PFSK-1 (cell line): ENCODE data around the gene GUCY1A2.

Source experiments
- FOXP2 ChIP-seq: optimal IDR thresholded peaks from 2 replicates; pipeline ENCODE3; 2011; ENCODE audit warnings: borderline replicate concordance, control low read depth, inconsistent platforms; ENCODE audit not compliant: insufficient read depth; ENCODE audit errors: extremely low read length, extremely low read depth
- POLR2AphosphoS5 ChIP-seq: IDR thresholded peaks from 2 replicates; pipeline ENCODE4 v1.6.1; 2012; ENCODE audit warnings: low read depth, mild to moderate bottlenecking, control low read depth, low read length, moderate library complexity
- REST ChIP-seq, 2 experiments: IDR thresholded peaks; 2 replicates each; pipeline versions ENCODE4 v1.6.1 to v1.8.0; 2011 to 2012; ENCODE audit warnings: low read depth in 2 of 2, low read length in 2 of 2, control low read depth in 1 of 2, inconsistent platforms in 1 of 2, mild to moderate bottlenecking in 1 of 2, moderate library complexity in 1 of 2; ENCODE audit not compliant: insufficient read depth in 1 of 2
- SIN3A ChIP-seq: IDR thresholded peaks from 2 replicates; pipeline ENCODE4 v1.6.1; 2012; ENCODE audit warnings: mild to moderate bottlenecking, low read length, moderate library complexity, borderline replicate concordance; ENCODE audit not compliant: insufficient read depth
- TAF1 ChIP-seq: IDR thresholded peaks from 2 replicates; pipeline ENCODE4 v1.6.1; 2012; ENCODE audit warnings: low read length, control low read depth, borderline replicate concordance; ENCODE audit not compliant: insufficient read depth

GUCY1A2 gene

DNA sequence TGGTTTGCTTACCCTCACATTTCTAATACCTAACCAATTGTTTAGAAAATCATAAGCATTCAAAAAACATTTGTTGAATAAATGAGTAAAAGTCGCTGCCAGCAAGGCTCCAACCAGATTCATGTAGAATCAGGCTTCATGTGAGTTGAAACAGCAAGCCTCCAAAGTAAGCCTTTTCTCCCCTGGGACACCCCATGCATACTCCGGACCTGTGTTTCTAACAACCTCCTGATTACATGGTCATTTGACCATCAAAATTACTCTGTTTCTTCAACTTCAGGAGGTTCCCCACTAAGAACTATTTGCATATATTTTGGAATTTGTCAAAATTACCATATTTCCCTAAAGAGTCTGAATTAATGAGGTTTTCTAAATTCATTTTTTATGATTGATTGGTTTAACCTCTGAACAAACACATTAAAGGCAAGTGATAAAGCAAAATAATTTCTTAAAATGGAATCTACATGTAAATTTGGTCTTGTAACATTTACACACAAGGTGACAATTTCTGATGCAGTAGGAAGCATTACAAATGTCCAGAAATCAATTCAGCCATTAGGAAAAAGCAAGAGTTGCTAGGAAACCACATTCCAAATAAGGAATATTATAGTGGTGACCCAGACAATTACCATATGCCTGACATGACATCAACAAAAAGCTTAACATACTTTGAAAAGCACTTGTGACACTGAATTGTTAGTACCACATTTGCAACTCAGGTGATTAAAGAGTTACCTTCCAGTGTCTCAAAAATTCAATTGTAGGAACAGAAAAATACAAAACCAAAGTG is 252.6 kb downstream of the GUCY1A2 start:
- TF ChIP-seq TAF1 (no peak), FOXP2 (no peak), SIN3A (no peak), POLR2AphosphoS5 (no peak), REST (IDR thresholded peaks at IDR 0.05; ENCODE audit: insufficient read depth in 1 of 2, low read depth in 2 of 2, low read length in 2 of 2) (no peak)

DNA sequence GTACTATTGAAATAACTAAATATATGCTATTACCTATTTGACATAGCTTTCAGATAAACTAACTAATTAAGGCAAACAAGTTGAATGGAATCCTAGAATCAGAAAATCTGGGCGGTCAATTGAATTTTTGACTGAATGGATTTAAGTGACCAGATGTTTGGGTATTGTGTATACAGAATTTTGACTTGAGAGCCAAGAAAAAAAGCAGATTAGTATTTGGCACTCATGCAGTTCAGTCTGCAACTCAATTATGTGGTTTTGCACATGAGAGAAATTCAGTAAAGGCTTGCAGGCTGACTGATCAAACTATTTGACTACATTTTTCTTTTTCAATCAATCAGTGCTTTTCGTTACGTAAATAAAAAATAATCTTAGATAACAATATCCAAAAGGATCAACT is 254.8 kb downstream of the GUCY1A2 start:
- no peak for TF ChIP-seq POLR2AphosphoS5
- TF ChIP-seq FOXP2, result no peak
- TF ChIP-seq TAF1, result no peak
- no peak for TF ChIP-seq SIN3A
- TF ChIP-seq REST (IDR thresholded peaks at IDR 0.05; ENCODE audit: insufficient read depth in 1 of 2, low read depth in 2 of 2, low read length in 2 of 2), result no peak

- no peak for TF ChIP-seq POLR2AphosphoS5
- no peak for TF ChIP-seq SIN3A
Measured at GRCh38 chr11:106761745-106762144, 256.5 kb downstream of the GUCY1A2 start.

DNA sequence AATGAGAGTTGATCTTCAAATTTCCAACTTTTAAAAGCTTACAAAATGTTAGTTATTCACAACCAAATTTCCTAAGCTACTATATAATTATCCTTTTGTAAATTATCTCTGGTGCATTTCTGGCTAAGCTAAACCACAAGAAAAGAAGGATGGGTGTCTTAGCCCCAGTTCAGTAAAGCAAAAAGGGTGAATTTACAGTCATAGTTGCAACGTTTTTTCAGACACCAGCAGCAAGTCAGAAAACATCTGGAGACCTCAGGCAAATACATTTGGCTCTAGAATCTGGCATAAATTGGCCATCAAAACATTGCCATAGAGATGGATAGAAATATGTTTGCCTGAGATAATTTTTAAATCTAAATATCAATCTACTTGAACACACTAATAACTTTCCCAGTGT is 257.0 kb downstream of the GUCY1A2 start:
- TF ChIP-seq POLR2AphosphoS5 (no peak), TAF1 (no peak), REST (IDR thresholded peaks at IDR 0.05; ENCODE audit: insufficient read depth in 1 of 2, low read depth in 2 of 2, low read length in 2 of 2) (no peak), SIN3A (no peak), FOXP2 (no peak)

DNA sequence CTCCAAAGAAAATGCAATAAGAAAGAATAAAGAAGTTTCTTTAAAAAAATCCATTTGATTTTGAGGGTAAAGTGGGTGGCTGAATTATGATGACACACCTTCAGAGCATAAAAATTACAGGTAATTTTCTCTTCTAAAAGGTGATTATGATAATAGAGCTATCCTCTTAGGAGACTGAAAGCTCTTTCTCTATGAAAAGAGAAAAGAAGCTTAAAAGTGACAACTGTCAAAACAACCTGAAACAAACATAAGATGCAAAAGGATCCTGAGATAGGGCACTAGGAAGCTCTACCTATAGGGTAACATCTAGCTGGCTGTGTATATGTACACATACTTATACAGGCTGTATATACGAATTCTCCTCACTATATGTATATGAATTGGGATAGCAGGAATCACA is 270.2 kb downstream of the GUCY1A2 start:
- TF ChIP-seq POLR2AphosphoS5 (no peak), REST (IDR thresholded peaks at IDR 0.05; ENCODE audit: insufficient read depth in 1 of 2, low read depth in 2 of 2, low read length in 2 of 2) (no peak), SIN3A (no peak), FOXP2 (no peak), TAF1 (no peak)
